B cell (primary cell): Measurements from ENCODE around the gene UXT. TPM values are rescaled to one million over a fixed set of nuclear protein-coding genes. Genes with fewer than 3 reads are reported as not detected.

Experiments
- ATAC-seq: fragments of 200-7000 bp; cut with Tn5 transposase; one replicate; pipeline ENCODE4 v1.10.0; 2021; ENCODE audit warnings: low read depth, mild to moderate bottlenecking, moderate number of reproducible peaks, moderate library complexity
- CTCF ChIA-PET: fragments of 350-600 bp; sonication (Branson Sonifier 250); formaldehyde crosslinking; loops from one replicate; lab custom pipeline; 2021; ENCODE audit warnings: antibody characterized with exemption, inconsistent platforms; lab: Charles Lee
- POLR2A ChIA-PET: fragments of 350-600 bp; sonication (Branson Sonifier 250); formaldehyde crosslinking; loops from one replicate; lab custom pipeline; 2021; ENCODE audit warnings: antibody characterized with exemption; lab: Charles Lee
- DNase-seq: peaks from one replicate; pipeline ENCODE4 v3.0.0; 2013
- H2AFZ ChIP-seq: 2 replicates; pipeline ENCODE4 v1.6.1; 2012; ENCODE audit warnings: mild to moderate bottlenecking, low read depth, low read length; ENCODE audit not compliant: insufficient read depth, poor library complexity, severe bottlenecking
- H3K27ac ChIP-seq, 2 donors: 1 replicate in 1 of 2; 2 replicates in 1 of 2; pipeline ENCODE4 v1.5.1; 2012 to 2013; ENCODE audit warnings: low read length in 2 of 2, mild to moderate bottlenecking in 2 of 2, moderate library complexity in 1 of 2
- H3K27me3 ChIP-seq, 4 experiments: fragments of 200-600 bp in 1 of 4; sonication (generic) in 1 of 4; replicated peaks in 1 of 4; 1 replicate in 2 of 4; 2 replicates in 2 of 4; pipeline versions ENCODE4 v1.6.1 to v1.7.0; 2013 to 2016; ENCODE audit warnings: low read length in 3 of 4, mild to moderate bottlenecking in 2 of 4, mixed read lengths in 1 of 4, moderate library complexity in 1 of 4; ENCODE audit not compliant: insufficient read depth in 4 of 4, control insufficient read depth in 3 of 4; ENCODE audit errors: control extremely low read depth in 1 of 4
- H3K36me3 ChIP-seq, 2 experiments: replicated peaks in 1 of 2; 1 replicate in 1 of 2; 2 replicates in 1 of 2; pipeline versions ENCODE4 v1.6.1 to v1.7.1; 2013; ENCODE audit warnings: low read length in 1 of 2; ENCODE audit not compliant: insufficient read depth in 2 of 2, control insufficient read depth in 1 of 2; ENCODE audit errors: control extremely low read depth in 1 of 2, extremely low read depth in 1 of 2
- H3K4me1 ChIP-seq, 2 donors: fragments of 200-600 bp in 1 of 2; sonication (generic) in 1 of 2; 1 replicate in 1 of 2; 2 replicates in 1 of 2; pipeline versions ENCODE4 v1.5.1 to v1.6.1; 2013 to 2017; ENCODE audit warnings: low read length in 2 of 2; ENCODE audit not compliant: control insufficient read depth in 2 of 2, insufficient read depth in 2 of 2
- H3K4me2 ChIP-seq: replicated peaks from 2 replicates; pipeline ENCODE3; 2012; ENCODE audit warnings: mild to moderate bottlenecking, low read depth, low read length; ENCODE audit not compliant: poor library complexity, severe bottlenecking
- H3K4me3 ChIP-seq, 5 experiments: fragments of 200-600 bp in 1 of 5; sonication (generic) in 1 of 5; 1 replicate in 3 of 5; 2 replicates in 2 of 5; pipeline versions ENCODE4 v1.5.1 to v1.7.0; 2011 to 2016; ENCODE audit warnings: low read length in 4 of 5, mild to moderate bottlenecking in 4 of 5, low read depth in 2 of 5, control low read depth in 1 of 5, moderate library complexity in 1 of 5; ENCODE audit not compliant: insufficient read depth in 1 of 5; ENCODE audit errors: control extremely low read depth in 1 of 5, extremely low read depth in 1 of 5
- H3K79me2 ChIP-seq: fragments of 200-600 bp; sonication (generic); one replicate; pipeline ENCODE4 v1.6.0; 2016; ENCODE audit warnings: low read length; ENCODE audit not compliant: control insufficient read depth, insufficient read depth
- H3K9ac ChIP-seq: fragments of 200-600 bp; sonication (generic); 2 replicates; pipeline ENCODE4 v1.6.1; 2017; ENCODE audit warnings: mild to moderate bottlenecking, low read length, moderate library complexity
- H3K9me3 ChIP-seq, 3 donors: one replicate each; pipeline versions ENCODE4 v1.6.1 to v1.7.1; 2013; ENCODE audit warnings: low read length in 2 of 3; ENCODE audit not compliant: control insufficient read depth in 2 of 3, insufficient read depth in 1 of 3; ENCODE audit errors: control extremely low read depth in 1 of 3
- H4K20me1 ChIP-seq: 2 replicates; pipeline ENCODE4 v1.6.0; 2012; ENCODE audit warnings: mild to moderate bottlenecking, low read length; ENCODE audit not compliant: insufficient read depth, control insufficient read depth, poor library complexity, severe bottlenecking
- H3K27ac Mint-ChIP-seq: one replicate; pipeline ENCODE4 v1.8.0; 2021; ENCODE audit warnings: mixed read lengths
- H3K27me3 Mint-ChIP-seq: one replicate; pipeline ENCODE4 v1.8.0; 2021; ENCODE audit warnings: mixed read lengths
- H3K4me1 Mint-ChIP-seq: one replicate; pipeline ENCODE4 v1.8.0; 2021; ENCODE audit warnings: mixed read lengths
- H3K4me3 Mint-ChIP-seq: one replicate; pipeline ENCODE4 v1.8.0; 2021; ENCODE audit warnings: mixed read lengths
- H3K9me3 Mint-ChIP-seq: one replicate; pipeline ENCODE4 v1.8.0; 2022; ENCODE audit warnings: mixed read lengths; ENCODE audit not compliant: insufficient read depth
- CTCF ChIP-seq: fragments of 200-600 bp; IDR thresholded peaks from one replicate; pipeline ENCODE4 v1.8.0; 2022; ENCODE audit warnings: antibody characterized with exemption, mild to moderate bottlenecking
- EZH2 ChIP-seq: IDR thresholded peaks from 2 replicates; pipeline ENCODE4 v1.6.1; 2012; ENCODE audit warnings: borderline replicate concordance, low read depth, mild to moderate bottlenecking, moderate library complexity, low read length; ENCODE audit not compliant: insufficient read depth, poor library complexity, severe bottlenecking
- WGBS: methylation state at CpG from one replicate; pipeline ENCODE4 v1.1.5; 2013; ENCODE audit warnings: missing lambda C conversion rate; ENCODE audit not compliant: insufficient coverage; 5-methylcytosine and 5-hydroxymethylcytosine counted together
- intact Hi-C: fragments of 100-400 bp; cut with micrococcal nuclease; formaldehyde crosslinking; loops from one replicate; pipeline ENCODE4 v1.10.0; 2022
- polyA plus RNA-seq: library from polyadenylated mRNA; depleted of rRNA; stranded (reverse); fragments of >200 nt; gene quantifications from 2 replicates; pipeline ENCODE4 v1.2.3, GENCODE V29; 2012
- total RNA-seq, 2 donors: library from RNA; stranded (reverse); fragments of 120-200 nt in 1 of 2; gene quantifications; 1 replicate in 1 of 2; 2 replicates in 1 of 2; pipeline versions ENCODE4 v1.2.3 to v1.2.4, GENCODE V29; 2013 to 2022

Gene UXT
- total and polyA plus RNA-seq, 2 donors (not counting 1 experiment from before 2014, with no cell fraction given) = 177 to 238 TPM

GRCh38 chrX:47637546-47638195 lies 21.3 kb downstream of the UXT start:
- Histone ChIP-seq H2AFZ (peak overlapping the region; percentile 13), H3K27me3 (no peaks in the 10 kb centered on the region), H3K79me2 (no peaks in the 10 kb centered on the region), H3K4me3 (peak overlapping the region in 4 of 5 experiments; percentile 18 to 48 (median 37)), H4K20me1 (no peaks in the 10 kb centered on the region), H3K4me2 (peak overlapping the region; percentile 45), H3K27ac (no peak overlapping the region), H3K9ac (peak overlapping the region; percentile 32), H3K9me3 (no peaks in the 10 kb centered on the region), H3K36me3 (peaks cover 3 to 35% of the 10 kb centered on the region in 2 experiments), H3K4me1 (peaks cover 0 to 5% of the 10 kb centered on the region in 2 donors)
- no peaks in the 10 kb centered on the region for H3K9me3 Mint-ChIP-seq
- peak; percentile 89 for ATAC-seq
- H3K27me3 Mint-ChIP-seq = no peaks in the 10 kb centered on the region
- peaks cover 8% of the 10 kb centered on the region for H3K4me1 Mint-ChIP-seq
- TF ChIP-seq EZH2 (no peak), CTCF (no peak)
- peak overlapping the region; percentile 64 for H3K4me3 Mint-ChIP-seq
- DNase-seq = peak; percentile 39
- CTCF ChIA-PET = no interaction called here
- WGBS = 14% methylated on average over 16 of the region's 31 CpGs
- POLR2A ChIA-PET = no interaction called here
- peak overlapping the region; percentile 56 for H3K27ac Mint-ChIP-seq
- intact Hi-C loops = no loop called here

GRCh38 chrX:47634871-47635575 lies 24.0 kb downstream of the UXT start:
- 90% methylated on average over 8 of the region's 16 CpGs for WGBS
- intact Hi-C loops = no loop called here

More at GRCh38 chrX:47634871-47635575, 24.0 kb downstream of the UXT start:
- Histone ChIP-seq H4K20me1 (no peaks in the 10 kb centered on the region), H3K27ac (no peak overlapping the region), H3K9ac (no peak overlapping the region), H3K4me1 (peaks cover 3 to 11% of the 10 kb centered on the region in 2 donors), H3K36me3 (peaks cover 3 to 21% of the 10 kb centered on the region in 2 experiments), H3K4me3 (no peak overlapping the region), H3K27me3 (no peaks in the 10 kb centered on the region), H2AFZ (no peak overlapping the region), H3K4me2 (no peak overlapping the region), H3K9me3 (no peaks in the 10 kb centered on the region), H3K79me2 (no peaks in the 10 kb centered on the region)
- Mint-ChIP-seq H3K4me1 (peaks cover 11% of the 10 kb centered on the region), H3K27ac (no peak overlapping the region), H3K4me3 (no peak overlapping the region), H3K9me3 (no peaks in the 10 kb centered on the region), H3K27me3 (no peaks in the 10 kb centered on the region)
- ChIA-PET CTCF (interaction anchor here (1.7 kb wide), 1 partner anchor 9 kb away, joined by 3 read pairs; no protein-coding TSS in a partner anchor), POLR2A (no interaction called here)
- TF ChIP-seq CTCF (no peak), EZH2 (no peak)
- ATAC-seq (no peak), DNase-seq (no peak)
